ENCODE results near the gene MGMT.

MGMT gene

GRCh38 chr10:129568583-129569344 lies 101.7 kb downstream of the MGMT start:
- Histone ChIP-seq H3K36me3 (ENCODE audit: insufficient read depth, insufficient read length, low read length) (no peaks in the 10 kb centered on the region), H3K4me1 (ENCODE audit: insufficient read depth, insufficient read length) (no peaks in the 10 kb centered on the region), H3K9me3 (ENCODE audit: insufficient read depth, low read length) (no peaks in the 10 kb centered on the region), H3K27me3 (ENCODE audit: insufficient read depth, insufficient read length) (no peaks in the 10 kb centered on the region), H3K4me3 (ENCODE audit: insufficient read length, low read depth) (no peak overlapping the region), H3K9ac (ENCODE audit: insufficient read length, low read depth) (no peak overlapping the region)
- TF ChIP-seq ZNF274 (IDR thresholded peaks at IDR 0.05; ENCODE audit: low read depth, low read length) (no peak), SUZ12 (IDR thresholded peaks at IDR 0.05; ENCODE audit: extremely low read depth, insufficient read depth, insufficient read length) (no peak), YY1 (IDR thresholded peaks at IDR 0.05; ENCODE audit: insufficient read depth, insufficient read length) (no peak)
- DNase-seq (ENCODE audit: low read depth, low spot score) = no peak

DNA sequence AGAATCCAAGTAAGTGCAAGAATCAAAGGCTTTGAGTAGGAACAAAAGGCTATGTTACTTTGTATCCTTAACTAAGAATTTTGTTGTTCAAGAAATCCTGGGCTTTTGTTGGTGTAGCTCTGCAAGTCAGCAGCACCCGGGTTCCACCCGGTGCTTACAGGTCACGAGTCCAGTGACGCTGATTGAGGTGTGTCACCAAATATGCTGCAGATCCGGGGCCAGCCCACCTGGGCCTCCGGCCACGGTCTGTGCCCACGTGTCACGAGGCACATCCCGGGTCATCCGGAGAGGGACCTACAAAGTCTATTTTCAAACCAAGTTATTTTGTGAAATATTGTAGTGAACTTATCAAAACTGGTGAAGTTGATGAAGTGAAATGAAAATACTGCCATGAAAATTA lies 103.1 kb downstream of the MGMT start:
- Histone ChIP-seq H3K27me3 (ENCODE audit: insufficient read depth, insufficient read length) (no peaks in the 10 kb centered on the region), H3K4me1 (ENCODE audit: insufficient read depth, insufficient read length) (no peaks in the 10 kb centered on the region), H3K9me3 (ENCODE audit: insufficient read depth, low read length) (no peaks in the 10 kb centered on the region), H3K9ac (ENCODE audit: insufficient read length, low read depth) (no peak overlapping the region), H3K4me3 (ENCODE audit: insufficient read length, low read depth) (no peak overlapping the region), H3K36me3 (ENCODE audit: insufficient read depth, insufficient read length, low read length) (no peaks in the 10 kb centered on the region)
- no peak for TF ChIP-seq ZNF274 (IDR thresholded peaks at IDR 0.05; ENCODE audit: low read depth, low read length)
- no peak for TF ChIP-seq YY1 (IDR thresholded peaks at IDR 0.05; ENCODE audit: insufficient read depth, insufficient read length)
- TF ChIP-seq SUZ12 (IDR thresholded peaks at IDR 0.05; ENCODE audit: extremely low read depth, insufficient read depth, insufficient read length) = no peak
- DNase-seq (ENCODE audit: low read depth, low spot score) = no peak

- Histone ChIP-seq H3K27me3 (ENCODE audit: insufficient read depth, insufficient read length) (no peaks in the 10 kb centered on the region), H3K36me3 (ENCODE audit: insufficient read depth, insufficient read length, low read length) (no peaks in the 10 kb centered on the region), H3K4me3 (ENCODE audit: insufficient read length, low read depth) (no peak overlapping the region), H3K9ac (ENCODE audit: insufficient read length, low read depth) (no peak overlapping the region), H3K9me3 (ENCODE audit: insufficient read depth, low read length) (no peaks in the 10 kb centered on the region), H3K4me1 (ENCODE audit: insufficient read depth, insufficient read length) (no peaks in the 10 kb centered on the region)
- no peak for DNase-seq (ENCODE audit: low read depth, low spot score)
- TF ChIP-seq SUZ12 (IDR thresholded peaks at IDR 0.05; ENCODE audit: extremely low read depth, insufficient read depth, insufficient read length) = no peak
- no peak for TF ChIP-seq ZNF274 (IDR thresholded peaks at IDR 0.05; ENCODE audit: low read depth, low read length)
- TF ChIP-seq YY1 (IDR thresholded peaks at IDR 0.05; ENCODE audit: insufficient read depth, insufficient read length) = no peak
Observed at GRCh38 chr10:129579228-129579627, 112.2 kb downstream of the MGMT start.

GRCh38 chr10:129580010-129580409 lies 113.0 kb downstream of the MGMT start:
- Histone ChIP-seq H3K27me3 (ENCODE audit: insufficient read depth, insufficient read length) (no peaks in the 10 kb centered on the region), H3K9me3 (ENCODE audit: insufficient read depth, low read length) (no peaks in the 10 kb centered on the region), H3K4me1 (ENCODE audit: insufficient read depth, insufficient read length) (no peaks in the 10 kb centered on the region), H3K4me3 (ENCODE audit: insufficient read length, low read depth) (no peak overlapping the region), H3K9ac (ENCODE audit: insufficient read length, low read depth) (no peak overlapping the region), H3K36me3 (ENCODE audit: insufficient read depth, insufficient read length, low read length) (no peaks in the 10 kb centered on the region)
- no peak for DNase-seq (ENCODE audit: low read depth, low spot score)
- TF ChIP-seq ZNF274 (IDR thresholded peaks at IDR 0.05; ENCODE audit: low read depth, low read length) (no peak), SUZ12 (IDR thresholded peaks at IDR 0.05; ENCODE audit: extremely low read depth, insufficient read depth, insufficient read length) (no peak), YY1 (IDR thresholded peaks at IDR 0.05; ENCODE audit: insufficient read depth, insufficient read length) (no peak)

DNA sequence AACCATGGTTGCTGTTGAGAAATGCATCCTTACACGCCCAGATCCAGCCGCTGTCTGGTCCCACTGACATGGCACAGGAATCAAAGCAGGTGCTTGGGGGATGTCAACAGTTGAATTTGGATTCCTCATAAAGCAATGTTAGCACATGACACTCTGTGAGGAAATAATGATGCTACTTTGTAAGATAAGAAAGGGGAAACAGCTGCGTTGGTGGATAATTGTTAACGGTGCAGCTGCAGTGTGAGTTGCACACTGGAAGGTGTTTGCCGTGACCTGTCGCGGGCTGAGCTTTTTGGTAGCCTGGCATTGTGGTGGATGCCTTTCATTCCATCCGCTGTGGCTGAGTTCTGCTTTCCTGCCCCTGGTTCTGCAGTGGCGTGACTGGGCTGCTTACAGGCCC lies 113.9 kb downstream of the MGMT start:
- H3K9me3 ChIP-seq (ENCODE audit: insufficient read depth, low read length) = peaks cover 4% of the 10 kb centered on the region; the same call in 1 of the 2 replicates
- no peaks in the 10 kb centered on the region for H3K27me3 ChIP-seq (ENCODE audit: insufficient read depth, insufficient read length)
- no peak overlapping the region for H3K9ac ChIP-seq (ENCODE audit: insufficient read length, low read depth)
- no peaks in the 10 kb centered on the region for H3K4me1 ChIP-seq (ENCODE audit: insufficient read depth, insufficient read length)
- no peaks in the 10 kb centered on the region for H3K36me3 ChIP-seq (ENCODE audit: insufficient read depth, insufficient read length, low read length)
- TF ChIP-seq SUZ12 (IDR thresholded peaks at IDR 0.05; ENCODE audit: extremely low read depth, insufficient read depth, insufficient read length) = no peak
- no peak for TF ChIP-seq YY1 (IDR thresholded peaks at IDR 0.05; ENCODE audit: insufficient read depth, insufficient read length)
- no peak for DNase-seq (ENCODE audit: low read depth, low spot score)
- H3K4me3 ChIP-seq (ENCODE audit: insufficient read length, low read depth) = no peak overlapping the region

GRCh38 chr10:129581827-129582411 lies 114.9 kb downstream of the MGMT start:
- DNase-seq (ENCODE audit: low read depth, low spot score) = no peak
- H3K9ac ChIP-seq (ENCODE audit: insufficient read length, low read depth) = no peak overlapping the region
- no peak overlapping the region for H3K4me3 ChIP-seq (ENCODE audit: insufficient read length, low read depth)
- H3K9me3 ChIP-seq (ENCODE audit: insufficient read depth, low read length) = peaks cover 14% of the 10 kb centered on the region
- no peaks in the 10 kb centered on the region for H3K27me3 ChIP-seq (ENCODE audit: insufficient read depth, insufficient read length)
- no peaks in the 10 kb centered on the region for H3K36me3 ChIP-seq (ENCODE audit: insufficient read depth, insufficient read length, low read length)
- TF ChIP-seq SUZ12 (IDR thresholded peaks at IDR 0.05; ENCODE audit: extremely low read depth, insufficient read depth, insufficient read length) (no peak), ZNF274 (IDR thresholded peaks at IDR 0.05; ENCODE audit: low read depth, low read length) (no peak), YY1 (IDR thresholded peaks at IDR 0.05; ENCODE audit: insufficient read depth, insufficient read length) (no peak)
- no peaks in the 10 kb centered on the region for H3K4me1 ChIP-seq (ENCODE audit: insufficient read depth, insufficient read length)

DNA sequence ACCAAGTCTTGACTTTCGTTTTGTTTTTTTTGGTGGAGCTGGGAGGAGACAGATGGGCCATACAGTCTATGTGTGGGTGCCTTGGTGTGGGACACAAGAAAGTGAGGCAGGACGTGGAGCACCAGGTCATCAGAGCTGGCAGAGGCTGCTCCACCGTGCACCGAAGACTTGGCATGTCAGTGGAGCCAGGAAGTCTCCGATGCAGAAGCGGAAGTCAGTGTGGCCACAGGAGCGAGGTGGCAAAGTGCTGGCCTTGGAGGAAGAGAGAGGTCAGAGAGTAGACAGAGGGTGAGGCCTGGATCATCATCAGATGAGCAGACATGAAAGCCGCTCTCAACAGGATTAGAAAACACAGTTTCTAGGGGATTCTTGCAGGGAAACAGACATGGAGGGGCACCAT lies 116.8 kb downstream of the MGMT start:
- H3K9ac ChIP-seq (ENCODE audit: insufficient read length, low read depth) = no peak overlapping the region
- H3K27me3 ChIP-seq (ENCODE audit: insufficient read depth, insufficient read length) = no peaks in the 10 kb centered on the region
- no peak for DNase-seq (ENCODE audit: low read depth, low spot score)
- no peak overlapping the region for H3K4me3 ChIP-seq (ENCODE audit: insufficient read length, low read depth)
- H3K9me3 ChIP-seq (ENCODE audit: insufficient read depth, low read length) = peaks cover 32% of the 10 kb centered on the region
- no peaks in the 10 kb centered on the region for H3K36me3 ChIP-seq (ENCODE audit: insufficient read depth, insufficient read length, low read length)
- no peak for TF ChIP-seq YY1 (IDR thresholded peaks at IDR 0.05; ENCODE audit: insufficient read depth, insufficient read length)
- no peak for TF ChIP-seq ZNF274 (IDR thresholded peaks at IDR 0.05; ENCODE audit: low read depth, low read length)
- no peak for TF ChIP-seq SUZ12 (IDR thresholded peaks at IDR 0.05; ENCODE audit: extremely low read depth, insufficient read depth, insufficient read length)
- no peaks in the 10 kb centered on the region for H3K4me1 ChIP-seq (ENCODE audit: insufficient read depth, insufficient read length)
